MM.1S (cell line): ENCODE measurements around the gene FAM3B.
"Not testable (repeated sequence)": the region's sequence is repeated elsewhere in the genome, so short reads cannot be mapped to it uniquely, and the experiment has no call there.

Experiments used
- DNase-seq: peaks from one replicate; pipeline ENCODE4 v3.0.0-alpha.2; 2015
- H2AFZ ChIP-seq: fragments of 300-600 bp; sonication (generic); 2 replicates; pipeline ENCODE4 v1.6.0; 2016; ENCODE audit warnings: antibody characterized with exemption, low read length
- H3F3A ChIP-seq: fragments of 300-600 bp; sonication (generic); 2 replicates; pipeline ENCODE4 v1.6.1; 2016; ENCODE audit warnings: mild to moderate bottlenecking, antibody characterized with exemption, low read length, moderate library complexity, mixed read lengths; ENCODE audit not compliant: insufficient read depth
- H3K27ac ChIP-seq: fragments of 300-600 bp; sonication (generic); 2 replicates; pipeline ENCODE4 v1.5.1; 2016; ENCODE audit warnings: mild to moderate bottlenecking, low read length
- H3K27me3 ChIP-seq: fragments of 300-600 bp; sonication (generic); replicated peaks from 2 replicates; pipeline ENCODE4 v1.6.0; 2016; ENCODE audit warnings: low read length; ENCODE audit not compliant: insufficient read depth
- H3K36me3 ChIP-seq: fragments of 300-600 bp; sonication (generic); replicated peaks from 2 replicates; pipeline ENCODE4 v1.6.1; 2016; ENCODE audit warnings: mild to moderate bottlenecking, low read length, mixed read lengths; ENCODE audit not compliant: insufficient read depth
- H3K4me1 ChIP-seq: fragments of 300-600 bp; sonication (generic); 2 replicates; pipeline ENCODE4 v1.6.1; 2016; ENCODE audit warnings: low read length, mixed read lengths
- H3K4me2 ChIP-seq: fragments of 300-600 bp; sonication (generic); 2 replicates; pipeline ENCODE4 v1.6.0; 2016; ENCODE audit warnings: low read depth, low read length
- H3K4me3 ChIP-seq: fragments of 300-600 bp; sonication (generic); 2 replicates; pipeline ENCODE4 v1.5.1; 2016; ENCODE audit warnings: low read length, mixed read lengths
- H3K79me2 ChIP-seq: fragments of 300-600 bp; sonication (generic); 2 replicates; pipeline ENCODE4 v1.6.1; 2016; ENCODE audit warnings: mixed run types, low read length, mixed read lengths
- H3K9ac ChIP-seq: fragments of 300-600 bp; sonication (generic); 2 replicates; pipeline ENCODE4 v1.6.1; 2016; ENCODE audit warnings: low read length, mixed read lengths
- H3K9me2 ChIP-seq: fragments of 300-600 bp; sonication (generic); replicated peaks from 2 replicates; pipeline ENCODE4 v1.6.1; 2016; ENCODE audit warnings: mild to moderate bottlenecking, low read length, mixed read lengths; ENCODE audit not compliant: insufficient read depth
- H3K9me3 ChIP-seq: fragments of 300-600 bp; sonication (generic); replicated peaks from 2 replicates; pipeline ENCODE4 v1.6.1; 2016; ENCODE audit warnings: mild to moderate bottlenecking, low read length, mixed read lengths; ENCODE audit not compliant: insufficient read depth
- H4K20me1 ChIP-seq: fragments of 300-600 bp; sonication (generic); 2 replicates; pipeline ENCODE4 v1.6.1; 2016; ENCODE audit warnings: mild to moderate bottlenecking, low read length, moderate library complexity, mixed read lengths; ENCODE audit not compliant: insufficient read depth
- EZH2 ChIP-seq: fragments of 300-600 bp; sonication (generic); optimal IDR thresholded peaks from 2 replicates; pipeline ENCODE3; 2017; ENCODE audit warnings: low read depth, mild to moderate bottlenecking, antibody characterized with exemption, low read length, mixed read lengths
- EZH2phosphoT487 ChIP-seq: fragments of 300-600 bp; sonication (generic); IDR thresholded peaks from 2 replicates; pipeline ENCODE4 v1.6.1; 2018; ENCODE audit warnings: antibody characterized with exemption, low read length
- TF ChIP-seq, protein P1 (sequence below): fragments of 300-600 bp; sonication (generic); IDR thresholded peaks from 2 replicates; pipeline ENCODE4 v1.5.1; 2016; ENCODE audit warnings: antibody characterized with exemption, low read length, mixed read lengths

FAM3B gene

DNA sequence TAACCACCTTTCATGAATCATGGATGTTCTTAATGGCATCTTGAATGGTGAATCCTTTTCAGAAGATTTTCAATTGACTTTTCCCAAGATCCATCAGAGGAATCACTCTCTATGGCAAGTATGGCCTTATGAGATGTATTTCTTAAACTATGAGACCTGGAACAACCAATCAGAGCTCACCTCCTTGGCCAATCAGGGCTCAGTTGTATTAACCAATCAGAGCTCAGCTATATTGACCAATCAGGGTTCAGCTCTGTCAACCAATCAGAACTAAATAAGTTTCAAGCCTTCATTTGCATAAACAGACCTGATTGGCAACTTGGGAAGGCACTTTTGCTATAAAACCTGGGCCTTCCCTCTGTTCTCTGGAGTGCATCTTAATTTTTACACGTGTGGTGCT, 13.6 kb upstream of the FAM3B start:
- Histone ChIP-seq H3K79me2 (no peaks in the 10 kb centered on the region), H2AFZ (no peak overlapping the region), H3K36me3 (no peaks in the 10 kb centered on the region), H3K27ac (no peak overlapping the region), H3K4me1 (no peaks in the 10 kb centered on the region), H3K9ac (no peak overlapping the region), H3K9me2 (no peaks in the 10 kb centered on the region), H3K27me3 (no peaks in the 10 kb centered on the region), H4K20me1 (no peaks in the 10 kb centered on the region), H3K4me2 (no peak overlapping the region), H3K9me3 (no peaks in the 10 kb centered on the region), H3K4me3 (no peak overlapping the region), H3F3A (no peaks in the 10 kb centered on the region)
- TF ChIP-seq, protein P1, sequence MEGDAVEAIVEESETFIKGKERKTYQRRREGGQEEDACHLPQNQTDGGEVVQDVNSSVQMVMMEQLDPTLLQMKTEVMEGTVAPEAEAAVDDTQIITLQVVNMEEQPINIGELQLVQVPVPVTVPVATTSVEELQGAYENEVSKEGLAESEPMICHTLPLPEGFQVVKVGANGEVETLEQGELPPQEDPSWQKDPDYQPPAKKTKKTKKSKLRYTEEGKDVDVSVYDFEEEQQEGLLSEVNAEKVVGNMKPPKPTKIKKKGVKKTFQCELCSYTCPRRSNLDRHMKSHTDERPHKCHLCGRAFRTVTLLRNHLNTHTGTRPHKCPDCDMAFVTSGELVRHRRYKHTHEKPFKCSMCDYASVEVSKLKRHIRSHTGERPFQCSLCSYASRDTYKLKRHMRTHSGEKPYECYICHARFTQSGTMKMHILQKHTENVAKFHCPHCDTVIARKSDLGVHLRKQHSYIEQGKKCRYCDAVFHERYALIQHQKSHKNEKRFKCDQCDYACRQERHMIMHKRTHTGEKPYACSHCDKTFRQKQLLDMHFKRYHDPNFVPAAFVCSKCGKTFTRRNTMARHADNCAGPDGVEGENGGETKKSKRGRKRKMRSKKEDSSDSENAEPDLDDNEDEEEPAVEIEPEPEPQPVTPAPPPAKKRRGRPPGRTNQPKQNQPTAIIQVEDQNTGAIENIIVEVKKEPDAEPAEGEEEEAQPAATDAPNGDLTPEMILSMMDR, result no peak
- no peak for TF ChIP-seq EZH2
- TF ChIP-seq EZH2phosphoT487, result no peak
- DNase-seq, result no peak

DNA sequence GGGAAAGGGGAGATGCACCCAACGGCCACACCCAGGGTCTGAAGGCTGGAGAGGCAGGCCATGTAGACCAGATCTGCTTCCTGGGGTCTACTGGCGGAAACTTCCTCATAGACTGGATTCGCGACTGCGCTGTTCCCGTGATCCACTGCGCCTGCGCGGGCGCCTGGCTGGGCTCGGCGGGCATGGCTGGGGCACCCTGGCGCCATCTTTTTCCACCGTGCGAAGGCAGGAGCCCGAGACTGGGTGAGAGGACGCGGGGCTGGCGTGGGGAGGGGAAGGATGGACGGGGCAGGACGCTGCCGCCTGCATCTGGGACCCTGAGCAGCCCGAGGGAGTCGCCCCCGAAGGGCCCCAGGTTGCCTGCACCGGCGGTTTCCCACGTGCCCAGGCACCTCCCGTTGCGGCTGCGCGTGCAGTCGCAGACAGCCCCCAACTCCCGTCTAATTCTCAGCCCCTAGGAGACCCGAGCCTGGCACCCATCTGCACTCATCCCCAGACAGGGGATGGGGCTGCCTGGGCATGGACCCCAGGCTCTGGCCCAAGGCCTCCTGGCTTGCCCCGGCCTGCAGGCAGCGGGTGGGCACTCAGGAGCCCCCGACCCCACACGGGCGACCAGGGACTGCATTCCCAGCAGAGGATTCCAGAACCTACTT, 12.4 kb upstream of the FAM3B start:
- no peaks in the 10 kb centered on the region for H3K79me2 ChIP-seq
- no peak overlapping the region for H2AFZ ChIP-seq
- no peak overlapping the region for H3K27ac ChIP-seq
- H3K4me1 ChIP-seq, result no peaks in the 10 kb centered on the region
- no peak overlapping the region for H3K9ac ChIP-seq
- H3K36me3 ChIP-seq, result no peaks in the 10 kb centered on the region
- no peak overlapping the region for H3K4me2 ChIP-seq
- H3K4me3 ChIP-seq, result no peak overlapping the region
- no peaks in the 10 kb centered on the region for H4K20me1 ChIP-seq
- DNase-seq, result no peak
- no peaks in the 10 kb centered on the region for H3K9me2 ChIP-seq
- H3K9me3 ChIP-seq, result no peaks in the 10 kb centered on the region
- H3K27me3 ChIP-seq, result no peaks in the 10 kb centered on the region
- no peaks in the 10 kb centered on the region for H3F3A ChIP-seq
- TF ChIP-seq EZH2phosphoT487, result no peak
- TF ChIP-seq EZH2, result no peak
- TF ChIP-seq, protein P1, result no peak

DNA sequence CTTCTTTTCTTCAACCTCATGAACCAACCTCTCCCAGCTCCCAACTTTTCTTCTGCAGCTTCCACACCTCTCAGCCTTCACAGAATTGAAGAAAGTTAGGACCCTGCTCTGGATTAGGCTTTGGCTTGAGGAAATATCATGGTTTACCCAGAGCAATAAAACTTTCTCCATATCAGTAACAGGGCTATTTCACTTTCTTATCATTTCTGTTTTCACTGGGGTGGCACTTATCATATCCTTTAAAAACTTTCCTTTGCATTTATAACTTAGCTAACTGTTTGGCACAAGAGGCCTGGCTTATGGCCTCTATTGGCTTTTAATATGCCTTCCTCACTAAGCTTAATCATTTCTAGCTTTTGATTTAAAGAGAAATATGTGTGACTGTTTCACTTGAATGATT, 9.4 kb upstream of the FAM3B start:
- H3K9me3 ChIP-seq, result no peaks in the 10 kb centered on the region
- no peak overlapping the region for H3K27ac ChIP-seq
- H4K20me1 ChIP-seq, result no peaks in the 10 kb centered on the region
- no peaks in the 10 kb centered on the region for H3K27me3 ChIP-seq
- no peaks in the 10 kb centered on the region for H3K79me2 ChIP-seq
- H3K4me3 ChIP-seq, result no peak overlapping the region
- TF ChIP-seq, protein P1, result no peak
- TF ChIP-seq EZH2 (no peak), EZH2phosphoT487 (no peak)
- H3K9ac ChIP-seq, result no peak overlapping the region
- no peaks in the 10 kb centered on the region for H3F3A ChIP-seq
- no peaks in the 10 kb centered on the region for H3K4me1 ChIP-seq
- no peak overlapping the region for H3K4me2 ChIP-seq
- no peak for DNase-seq
- H3K9me2 ChIP-seq, result no peaks in the 10 kb centered on the region
- no peaks in the 10 kb centered on the region for H3K36me3 ChIP-seq
- no peak overlapping the region for H2AFZ ChIP-seq

DNA sequence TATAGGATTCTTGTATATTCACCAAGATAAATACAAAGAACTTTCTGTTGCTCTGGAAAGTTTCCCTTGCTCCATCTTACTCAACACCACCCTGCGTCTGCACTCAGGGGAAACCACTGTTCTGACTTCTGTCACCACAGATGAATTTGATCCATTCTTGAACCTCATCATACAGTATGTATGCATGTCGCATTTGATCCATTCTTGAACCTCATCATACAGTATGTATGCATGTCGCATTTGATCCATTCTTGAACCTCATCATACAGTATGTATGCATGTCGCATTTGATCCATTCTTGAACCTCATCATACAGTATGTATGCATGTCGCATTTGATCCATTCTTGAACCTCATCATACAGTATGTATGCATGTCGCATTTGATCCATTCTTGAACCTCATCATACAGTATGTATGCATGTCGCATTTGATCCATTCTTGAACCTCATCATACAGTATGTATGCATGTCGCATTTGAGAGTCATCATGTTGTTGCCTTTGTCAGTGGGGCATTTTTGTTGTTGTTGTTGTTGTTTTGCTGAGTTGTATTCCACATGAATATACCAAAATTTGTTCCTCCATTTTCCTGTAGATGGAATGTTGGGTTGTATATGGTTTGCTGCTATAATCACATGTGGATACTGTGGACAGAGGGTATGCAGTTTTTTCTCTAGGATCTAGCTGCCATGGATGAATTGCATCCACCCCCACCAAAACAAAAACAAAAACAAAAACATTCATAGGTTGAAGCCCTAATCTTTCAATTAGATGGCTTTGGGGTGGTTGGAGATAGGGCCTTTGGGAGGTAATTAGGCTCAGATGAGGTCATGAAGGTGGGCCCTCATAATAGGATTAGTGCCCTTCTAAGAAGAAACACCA, 3.1 kb upstream of the FAM3B start:
- H3K27ac ChIP-seq, H3K4me3 ChIP-seq, H3K9me3 ChIP-seq, H3K27me3 ChIP-seq, H3F3A ChIP-seq, H3K9me2 ChIP-seq, H3K4me2 ChIP-seq, DNase-seq, H3K9ac ChIP-seq, H3K4me1 ChIP-seq, H2AFZ ChIP-seq, H3K79me2 ChIP-seq, H4K20me1 ChIP-seq, H3K36me3 ChIP-seq: not testable (repeated sequence)
